GM20000 (cell line): ENCODE measurements around the gene TACC2.

ENCODE experiments used
- DNase-seq: peaks from one replicate; pipeline ENCODE4 v3.0.0; 2012; ENCODE audit warnings: low spot score
- CTCF ChIP-seq: IDR thresholded peaks from 2 replicates; pipeline ENCODE4 v1.5.1; 2012; ENCODE audit warnings: mild to moderate bottlenecking, control low read depth; ENCODE audit errors: extremely low read depth, missing control alignments

TACC2 gene

GRCh38 chr10:122220736-122221135 lies 231.8 kb downstream of the TACC2 start:
- no peak for TF ChIP-seq CTCF
- DNase-seq: no peak

- no peak for TF ChIP-seq CTCF
- DNase-seq: no peak
These were observed 233.0 kb downstream of the TACC2 start for GRCh38 chr10:122221958-122222357.

- DNase-seq: no peak
- TF ChIP-seq CTCF: no peak
These were observed 233.7 kb downstream of the TACC2 start for GRCh38 chr10:122222638-122223037.

- DNase-seq: no peak
- TF ChIP-seq CTCF: no peak
These were observed 235.2 kb downstream of the TACC2 start for GRCh38 chr10:122224159-122224558.

- TF ChIP-seq CTCF: no peak
These were observed 236.4 kb downstream of the TACC2 start for GRCh38 chr10:122225330-122225729.

GRCh38 chr10:122227754-122228153 lies 238.8 kb downstream of the TACC2 start:
- TF ChIP-seq CTCF: no peak
- DNase-seq: no peak

More at GRCh38 chr10:122225330-122225729, 236.4 kb downstream of the TACC2 start:
- DNase-seq: no peak

GRCh38 chr10:122229666-122230065 lies 240.7 kb downstream of the TACC2 start:
- no peak for TF ChIP-seq CTCF
- no peak for DNase-seq

GRCh38 chr10:122230222-122230621 lies 241.3 kb downstream of the TACC2 start:
- no peak for TF ChIP-seq CTCF
- DNase-seq: no peak
